NCI-H1105 treated with DMSO at 0.1 percent for 48 hours (cell line): ENCODE results near the gene C16orf96.

Experiments used
- DNase-seq: peaks from one replicate; lab custom pipeline; 2025; lab: John Stamatoyannopoulos, UW

Gene C16orf96

DNA sequence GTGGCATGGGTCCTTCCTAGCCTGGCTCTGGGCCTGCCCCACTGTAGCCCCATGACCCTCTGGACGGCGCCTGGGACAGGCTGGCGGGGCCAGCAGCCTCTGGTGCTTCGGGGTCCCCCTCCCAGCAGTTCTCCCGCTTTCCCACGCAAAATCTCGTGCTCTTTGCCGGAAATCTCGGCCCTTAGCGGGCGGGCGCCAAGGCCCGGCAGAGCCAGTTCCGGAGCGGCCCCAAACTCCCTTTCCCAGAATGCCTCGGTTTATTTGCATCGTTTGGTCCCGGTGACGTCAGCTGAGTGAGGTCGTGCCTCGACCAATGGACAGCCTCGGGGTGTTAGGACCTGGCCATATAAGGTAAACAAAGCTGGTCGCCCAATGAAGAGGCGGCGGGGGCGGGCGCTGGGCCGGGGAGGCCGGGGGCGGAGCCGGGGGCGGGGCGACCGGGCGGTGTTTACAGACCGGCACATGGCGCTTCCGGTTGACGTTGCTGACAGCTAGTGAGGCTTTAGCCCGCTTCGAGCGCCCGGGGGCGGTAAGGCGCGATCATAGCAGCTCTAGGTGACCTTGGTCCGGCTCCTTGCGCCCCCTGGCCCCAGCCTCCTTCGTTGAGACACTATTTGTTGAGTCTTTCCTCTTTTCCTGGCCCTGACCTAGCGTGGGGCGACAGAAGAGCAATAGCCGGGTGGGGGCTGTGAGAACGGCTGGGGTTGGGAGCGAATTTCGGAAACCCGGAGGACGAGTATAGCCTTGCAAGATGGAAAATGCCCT, 60.1 kb downstream of the C16orf96 start:
- peak; percentile 96 for DNase-seq

GRCh38 chr16:4617880-4618279, 61.7 kb downstream of the C16orf96 start:
- no peak for DNase-seq

GRCh38 chr16:4618645-4619418, 62.7 kb downstream of the C16orf96 start:
- no peak for DNase-seq

DNA sequence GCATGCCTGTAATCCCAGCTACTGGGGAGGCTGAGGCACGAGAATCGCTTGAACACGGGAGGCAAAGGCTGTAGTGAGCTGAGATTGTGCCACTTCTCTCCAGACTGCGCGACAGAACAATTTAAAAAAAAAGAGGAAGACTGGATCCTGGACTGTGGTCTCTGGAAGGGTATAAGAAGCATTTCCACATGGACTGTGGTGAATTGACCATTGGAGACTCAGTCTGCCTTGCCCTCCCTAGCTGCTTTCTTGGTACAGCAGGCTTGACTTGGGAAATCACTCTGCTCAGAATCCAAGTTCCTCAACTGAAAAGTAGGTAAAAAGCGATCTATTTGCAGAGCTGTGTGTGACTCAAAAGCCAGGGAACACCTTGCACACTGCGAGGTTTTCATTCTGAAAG, 67.5 kb downstream of the C16orf96 start:
- no peak for DNase-seq

- peak; percentile 85 for DNase-seq
Observed at GRCh38 chr16:4624015-4624826, 68.1 kb downstream of the C16orf96 start, which contains the start of gene MGRN1. Gene MGRN1 (plus strand): TSS chr16:4624826. CDS start chr16:4624961, 135 bp downstream.

DNA sequence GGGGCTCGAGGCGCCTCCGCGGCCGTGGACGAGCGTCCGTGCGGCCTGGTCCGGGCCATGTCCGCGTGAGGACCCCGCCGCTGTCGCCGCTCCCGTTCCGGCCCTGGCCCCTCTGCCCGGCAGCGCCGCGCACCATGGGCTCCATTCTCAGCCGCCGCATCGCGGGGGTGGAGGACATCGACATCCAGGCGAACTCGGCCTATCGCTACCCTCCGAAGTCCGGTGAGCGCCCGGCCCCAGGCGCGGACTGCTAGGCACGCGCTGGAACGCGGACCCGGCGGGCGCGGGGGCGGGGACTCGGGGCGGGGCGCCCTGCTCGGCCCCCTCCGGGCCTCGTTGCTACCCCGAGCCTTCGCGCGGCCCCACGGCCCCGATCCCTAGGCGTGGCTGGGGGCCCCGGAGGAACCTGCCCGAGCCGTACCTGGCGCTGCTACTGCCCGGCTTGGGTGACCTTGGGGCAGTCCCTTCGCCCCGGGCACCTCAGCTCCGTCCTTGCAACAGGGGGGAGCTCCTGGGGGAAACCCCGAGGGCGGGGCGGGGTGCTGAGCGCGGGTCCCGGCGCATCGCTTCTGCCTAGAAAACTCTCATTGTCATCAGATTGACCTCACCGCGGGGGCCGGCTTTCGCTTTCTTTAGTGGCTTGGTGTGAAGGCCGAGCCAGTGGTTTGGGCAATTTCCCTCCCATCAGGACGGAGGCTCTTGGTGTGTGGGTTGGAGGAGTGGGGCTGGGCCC, 68.9 kb downstream of the C16orf96 start:
- no peak for DNase-seq

- no peak for DNase-seq
Observed at GRCh38 chr16:4625560-4626159, 69.5 kb downstream of the C16orf96 start.

- DNase-seq: no peak
Observed at GRCh38 chr16:4626396-4626795, 70.3 kb downstream of the C16orf96 start.

DNA sequence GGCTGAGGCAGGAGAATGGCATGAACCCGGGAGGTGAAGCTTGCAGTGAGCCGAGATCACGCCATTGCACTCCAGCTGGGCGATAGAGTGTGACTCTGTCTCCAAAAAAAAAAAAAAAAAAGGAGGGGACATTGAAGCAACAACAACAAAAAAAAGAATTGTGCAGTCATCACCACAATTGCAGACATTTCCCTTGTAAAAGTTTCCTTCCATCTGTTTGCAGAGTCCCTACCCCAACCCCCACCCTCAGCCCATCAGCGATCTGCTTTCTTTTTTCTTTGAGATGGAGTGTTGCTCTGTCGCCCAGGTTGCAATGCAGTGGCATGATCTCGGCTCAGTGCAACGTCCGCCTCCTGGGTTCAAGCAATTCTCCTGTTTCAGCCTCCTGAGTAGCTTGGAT, 72.1 kb downstream of the C16orf96 start:
- no peak for DNase-seq

DNA sequence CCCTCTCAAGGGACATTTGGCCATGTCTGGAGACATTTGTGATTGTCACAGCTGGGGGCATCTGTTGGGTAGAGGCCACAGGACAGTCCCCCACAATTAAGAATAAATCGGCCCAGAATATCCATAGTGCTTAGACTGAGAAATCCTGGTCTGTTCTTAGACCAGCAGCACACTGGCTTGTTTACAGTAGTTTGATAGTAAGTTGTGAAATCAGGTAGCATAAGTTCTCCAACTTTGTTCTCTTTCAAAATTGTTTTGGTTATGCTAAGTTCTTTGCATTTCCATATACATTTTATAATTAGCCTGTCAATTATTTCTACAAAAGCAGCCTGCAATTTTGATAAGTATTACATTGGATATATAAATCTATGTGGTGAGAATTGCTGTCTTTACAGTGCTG, 75.3 kb downstream of the C16orf96 start:
- no peak for DNase-seq

DNA sequence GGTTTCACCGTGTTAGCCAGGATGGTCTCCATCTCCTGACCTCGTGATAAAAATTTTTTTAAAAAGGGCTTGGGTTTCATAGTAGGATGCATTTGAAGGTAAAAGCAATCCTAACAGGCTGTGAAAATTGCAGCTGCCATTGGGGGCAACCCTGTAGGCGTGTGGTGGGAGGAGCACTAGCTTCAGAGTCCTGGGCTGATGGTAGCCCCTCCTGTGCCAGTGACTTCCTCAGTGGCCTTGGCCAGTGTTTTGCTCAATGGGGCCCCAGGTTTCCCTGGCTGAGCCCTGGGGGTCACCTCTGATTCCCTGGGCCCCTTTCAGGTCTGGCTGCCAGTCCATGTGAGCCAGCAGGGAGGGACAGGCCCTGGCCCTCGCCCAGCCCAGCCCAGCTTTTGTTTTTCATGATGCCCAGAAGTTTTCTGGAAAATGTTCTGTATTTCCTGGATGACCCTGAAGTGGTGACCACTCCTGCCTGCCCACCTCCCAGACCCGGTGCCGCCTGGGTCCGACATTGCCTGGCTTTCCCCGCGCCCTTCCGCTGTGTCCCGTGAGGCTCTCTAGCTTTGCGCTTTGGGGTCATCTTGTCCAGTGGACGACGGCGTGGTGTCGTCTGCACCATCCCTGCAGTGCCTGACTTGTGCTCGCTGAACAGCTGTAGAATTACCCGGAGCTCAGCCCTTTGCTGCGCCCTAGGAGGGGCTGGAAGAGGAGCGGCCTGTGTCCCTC, 77.9 kb downstream of the C16orf96 start:
- no peak for DNase-seq

DNA sequence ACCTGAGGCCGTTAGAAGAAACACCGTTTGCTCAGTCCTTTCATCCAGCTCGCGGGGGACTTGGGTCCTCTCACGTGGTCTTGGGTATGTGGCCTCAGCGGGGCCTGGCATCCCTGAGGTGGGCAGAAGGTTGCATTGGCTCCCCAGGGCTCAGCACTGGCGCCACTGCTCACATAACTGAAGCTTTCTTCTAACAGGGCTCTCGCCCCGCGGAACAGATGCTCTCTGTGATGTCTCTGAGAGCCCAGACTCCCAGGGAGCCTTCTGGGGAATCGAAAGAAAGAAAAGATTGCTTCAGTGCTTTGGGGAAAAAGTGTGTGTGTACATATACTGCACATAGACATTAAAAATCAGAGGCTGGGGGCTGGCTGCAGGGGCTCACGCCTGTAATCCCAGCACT, 78.6 kb downstream of the C16orf96 start:
- no peak for DNase-seq

DNA sequence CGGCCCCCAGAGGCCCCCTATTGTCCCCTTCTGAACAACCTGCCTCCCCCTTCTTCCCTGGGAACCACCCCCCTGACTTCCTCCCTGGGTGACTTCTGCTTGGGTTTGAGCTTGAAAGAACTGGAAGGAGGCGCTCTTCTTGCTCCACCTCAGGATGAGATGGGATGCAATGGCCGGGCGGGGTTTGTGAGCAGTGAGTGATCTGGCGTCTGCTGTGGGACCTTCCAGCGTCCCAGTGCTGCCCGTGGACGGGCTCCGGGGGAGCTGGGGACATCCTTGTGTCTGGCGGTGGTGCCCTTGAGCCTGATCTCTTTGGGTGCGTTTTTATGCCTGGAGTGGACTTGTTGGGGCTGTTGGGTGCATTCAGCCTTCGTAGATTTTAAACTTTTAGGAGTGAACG, 80.1 kb downstream of the C16orf96 start:
- no peak for DNase-seq

DNA sequence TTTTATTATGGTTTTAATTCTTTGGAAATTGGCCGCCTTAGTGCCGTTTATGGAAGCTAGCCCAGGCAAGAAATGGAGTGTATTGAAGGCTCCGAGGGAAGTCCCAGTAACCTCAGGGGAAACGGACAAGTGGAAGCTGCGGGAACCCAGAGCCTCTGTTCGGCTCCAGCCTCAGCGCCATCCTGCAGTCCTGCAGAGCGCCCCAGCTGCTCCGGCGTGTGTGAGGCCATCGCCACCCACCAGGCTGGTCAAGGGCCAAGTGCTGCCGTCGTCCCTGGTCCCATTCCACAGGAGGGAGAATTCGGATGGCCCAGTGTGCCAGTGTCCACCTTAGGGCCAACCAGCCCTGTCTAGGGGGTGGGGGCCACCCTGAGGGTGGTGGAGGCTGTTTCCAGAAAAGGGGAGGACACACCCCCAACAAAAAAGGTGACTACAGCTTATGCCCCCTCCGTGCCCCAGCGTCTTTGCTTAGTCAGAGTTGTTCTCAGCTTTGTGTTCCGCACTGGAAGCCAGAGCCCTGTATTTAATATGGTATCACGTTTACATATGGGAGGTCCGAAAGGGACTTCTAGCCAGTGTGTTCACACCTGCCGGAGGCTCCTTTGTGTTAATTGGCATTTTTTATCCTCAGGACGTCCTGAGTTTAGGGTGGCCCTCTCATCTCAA, 81.5 kb downstream of the C16orf96 start:
- DNase-seq: no peak

DNA sequence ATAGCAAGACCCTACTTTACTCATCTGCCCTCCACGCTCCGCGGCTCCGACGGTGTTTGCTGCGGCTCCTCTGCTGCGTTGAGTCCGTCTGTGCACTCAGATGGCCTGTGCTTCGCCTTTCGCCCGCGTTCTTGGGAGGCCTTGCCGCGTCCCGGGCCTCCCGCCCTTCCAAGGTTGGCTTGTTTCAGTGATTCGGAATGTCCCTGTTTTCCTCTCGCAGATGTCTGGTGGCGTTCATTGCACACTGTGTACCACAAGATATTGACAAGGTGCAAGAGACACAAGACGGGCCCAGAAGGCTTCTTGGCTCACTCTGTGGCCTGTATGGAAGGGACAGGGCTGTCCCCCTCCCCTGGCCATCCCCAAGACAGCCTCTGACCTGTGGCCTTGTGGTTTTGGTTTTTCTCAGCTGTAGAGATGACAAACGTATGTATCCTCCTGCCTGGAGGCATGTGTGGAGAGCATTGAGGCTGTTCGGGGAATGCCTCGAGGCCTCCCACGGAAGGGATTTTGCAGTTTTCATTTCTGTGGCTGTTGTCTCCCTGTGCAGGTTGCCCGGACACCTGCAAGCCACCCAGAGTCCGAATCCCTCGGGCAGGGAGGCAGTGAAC, 83.9 kb downstream of the C16orf96 start:
- DNase-seq: no peak

- DNase-seq: no peak
Observed at GRCh38 chr16:4640572-4641305, 84.6 kb downstream of the C16orf96 start.

DNA sequence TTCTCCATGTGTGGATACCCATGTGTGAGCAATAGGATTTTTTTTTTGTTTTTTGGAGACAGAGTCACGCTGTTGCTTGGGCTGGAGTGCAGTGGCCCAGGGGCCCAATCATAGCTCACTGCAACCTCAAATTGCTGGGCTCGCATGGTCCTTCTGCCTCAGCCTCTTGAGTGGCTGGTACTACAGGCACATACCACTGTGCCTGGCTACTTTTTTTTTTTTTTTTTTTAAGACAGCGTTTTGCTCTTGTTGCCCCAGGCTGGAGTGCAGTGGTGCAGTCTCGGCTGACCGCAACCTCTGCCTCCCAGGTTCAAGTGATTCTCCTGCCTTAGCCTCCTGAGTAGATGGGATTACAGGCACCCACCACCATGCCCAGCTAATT, 85.2 kb downstream of the C16orf96 start:
- DNase-seq: no peak

DNA sequence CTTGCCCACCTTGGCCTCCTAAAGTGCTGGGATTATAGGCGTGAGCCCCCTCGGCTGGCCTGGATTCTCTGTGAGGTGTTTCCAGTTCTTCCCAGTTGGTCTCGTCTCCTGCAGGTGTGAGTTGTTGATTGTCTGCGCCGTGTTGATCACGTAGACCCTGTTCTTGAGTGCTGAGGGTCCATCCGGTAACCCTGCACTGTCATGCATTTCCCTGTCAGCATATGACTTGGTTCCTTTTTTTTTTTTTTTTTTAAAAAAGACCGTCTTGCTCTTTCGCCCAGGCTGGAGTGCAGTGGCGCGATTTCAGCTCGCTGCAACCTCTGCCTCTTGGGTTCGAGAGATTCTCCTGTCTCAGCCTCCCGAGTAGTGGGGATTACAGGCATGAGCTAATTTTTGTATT, 85.8 kb downstream of the C16orf96 start:
- DNase-seq: no peak
